CD4-positive, alpha-beta T cell treated with Interleukin-6 for 4 hours (primary cell): ENCODE results near the gene MRPL51.

Experiments used
- DNase-seq: peaks from one replicate; pipeline ENCODE4 v3.0.0-alpha.2; 2020; ENCODE audit warnings: mixed read lengths

The MRPL51 gene

GRCh38 chr12:6492838-6493496, at the start of gene MRPL51:
TSS of gene MRPL51 (minus strand) at chr12:6493262. CDS start at chr12:6493136, 126 bp downstream.
- peak; percentile 97 for DNase-seq

- DNase-seq: peak; percentile 16
Measured at GRCh38 chr12:6542209-6543009, 49.3 kb upstream of the MRPL51 start.

- no peak for DNase-seq
Measured at GRCh38 chr12:6541371-6542165, 48.5 kb upstream of the MRPL51 start.

- peak; percentile 66 for DNase-seq
Measured at GRCh38 chr12:6540181-6540877, 47.3 kb upstream of the MRPL51 start.

- DNase-seq: no peak
Measured at GRCh38 chr12:6539707-6540134, 46.7 kb upstream of the MRPL51 start.

- DNase-seq: no peak
Measured at GRCh38 chr12:6539314-6539682, 46.2 kb upstream of the MRPL51 start.

- DNase-seq: no peak
Measured at GRCh38 chr12:6538420-6539313, 45.6 kb upstream of the MRPL51 start.

GRCh38 chr12:6537580-6538419, 44.7 kb upstream of the MRPL51 start:
- DNase-seq: peak; percentile 90

GRCh38 chr12:6536894-6537579, 44.0 kb upstream of the MRPL51 start:
- DNase-seq: peak; percentile 21

- DNase-seq: peak; percentile 15
Measured at GRCh38 chr12:6535960-6536847, 43.1 kb upstream of the MRPL51 start.

GRCh38 chr12:6535697-6535946, 42.6 kb upstream of the MRPL51 start:
- DNase-seq: no peak

GRCh38 chr12:6534945-6535696, 42.1 kb upstream of the MRPL51 start:
- DNase-seq: peak; percentile 86

GRCh38 chr12:6534695-6534944, 41.6 kb upstream of the MRPL51 start:
- no peak for DNase-seq

- DNase-seq: peak; percentile 89
Measured at GRCh38 chr12:6533923-6534694, 41.0 kb upstream of the MRPL51 start, which contains the start of gene GAPDH. TSS of gene GAPDH (plus strand) at chr12:6534517. CDS start at chr12:6534833, 316 bp downstream.

GRCh38 chr12:6533653-6533922, 40.5 kb upstream of the MRPL51 start:
- no peak for DNase-seq

- DNase-seq: peak; percentile 20
Measured at GRCh38 chr12:6532927-6533652, 40.0 kb upstream of the MRPL51 start.
